Memory B cell (primary cell): ENCODE measurements around the gene MKKS.
A peak's percentile ranks its signal among the peaks of the same experiment; 100 is the strongest.
"Not testable (repeated sequence)": the region's sequence is repeated elsewhere in the genome, so short reads cannot be mapped to it uniquely, and the experiment has no call there.

Experiments
- ATAC-seq: fragments of 150-1000 bp; cut with Tn5 transposase; 2 replicates; pipeline ENCODE4 v1.10.0; 2021; ENCODE audit warnings: low read depth, mild to moderate bottlenecking, moderate library complexity
- DNase-seq, 2 donors: peaks; one replicate each; pipeline ENCODE4 v3.0.0; 2022; ENCODE audit warnings: low spot score in 2 of 2
- H3K27ac Mint-ChIP-seq: one replicate; pipeline ENCODE4 v1.8.0; 2022; ENCODE audit warnings: mild to moderate bottlenecking, moderate library complexity, mixed read lengths
- H3K27me3 Mint-ChIP-seq: one replicate; pipeline ENCODE4 v1.8.0; 2022; ENCODE audit warnings: mixed read lengths
- H3K36me3 Mint-ChIP-seq: one replicate; pipeline ENCODE4 v1.8.0; 2022; ENCODE audit warnings: mild to moderate bottlenecking, mixed read lengths
- H3K4me1 Mint-ChIP-seq: one replicate; pipeline ENCODE4 v1.8.0; 2022; ENCODE audit warnings: mixed read lengths
- H3K4me3 Mint-ChIP-seq: one replicate; pipeline ENCODE4 v1.8.0; 2022; ENCODE audit warnings: mild to moderate bottlenecking, moderate library complexity, mixed read lengths
- H3K9me3 Mint-ChIP-seq: one replicate; pipeline ENCODE4 v1.8.0; 2022; ENCODE audit warnings: mixed read lengths

The MKKS gene

GRCh38 chr20:10415013-10415650 is 18.9 kb downstream of the MKKS start:
- no peaks in the 10 kb centered on the region for H3K9me3 Mint-ChIP-seq
- DNase-seq (no peak), ATAC-seq (no peak)
- H3K27ac Mint-ChIP-seq: no peak overlapping the region
- H3K27me3 Mint-ChIP-seq: no peaks in the 10 kb centered on the region
- H3K4me3 Mint-ChIP-seq: no peak overlapping the region
- peaks cover 16% of the 10 kb centered on the region for H3K36me3 Mint-ChIP-seq
- peaks cover 16% of the 10 kb centered on the region for H3K4me1 Mint-ChIP-seq

GRCh38 chr20:10412591-10413408 is 21.2 kb downstream of the MKKS start:
- DNase-seq: no peak
- no peaks in the 10 kb centered on the region for H3K27me3 Mint-ChIP-seq
- no peak overlapping the region for H3K4me3 Mint-ChIP-seq
- peaks cover 10% of the 10 kb centered on the region for H3K4me1 Mint-ChIP-seq
- no peak for ATAC-seq
- peaks cover 15% of the 10 kb centered on the region for H3K36me3 Mint-ChIP-seq
- H3K27ac Mint-ChIP-seq: no peak overlapping the region
- H3K9me3 Mint-ChIP-seq: no peaks in the 10 kb centered on the region

GRCh38 chr20:10411673-10412072 is 22.3 kb downstream of the MKKS start:
- H3K4me1 Mint-ChIP-seq: peaks cover 7% of the 10 kb centered on the region
- DNase-seq: no peak
- H3K36me3 Mint-ChIP-seq: peaks cover 15% of the 10 kb centered on the region
- no peak for ATAC-seq
- H3K27ac Mint-ChIP-seq: no peak overlapping the region
- H3K9me3 Mint-ChIP-seq: no peaks in the 10 kb centered on the region
- no peaks in the 10 kb centered on the region for H3K27me3 Mint-ChIP-seq
- no peak overlapping the region for H3K4me3 Mint-ChIP-seq

GRCh38 chr20:10408108-10408813 is 25.8 kb downstream of the MKKS start:
- no peaks in the 10 kb centered on the region for H3K27me3 Mint-ChIP-seq
- no peak for ATAC-seq
- H3K36me3 Mint-ChIP-seq: peaks cover 7% of the 10 kb centered on the region
- no peaks in the 10 kb centered on the region for H3K9me3 Mint-ChIP-seq
- H3K4me1 Mint-ChIP-seq: peaks cover 7% of the 10 kb centered on the region
- DNase-seq: no peak
- no peak overlapping the region for H3K4me3 Mint-ChIP-seq
- H3K27ac Mint-ChIP-seq: no peak overlapping the region

GRCh38 chr20:10404959-10405530 is 29.0 kb downstream of the MKKS start:
- H3K9me3 Mint-ChIP-seq: no peaks in the 10 kb centered on the region
- H3K27me3 Mint-ChIP-seq: no peaks in the 10 kb centered on the region
- H3K4me1 Mint-ChIP-seq: peaks cover 10% of the 10 kb centered on the region
- H3K27ac Mint-ChIP-seq: no peak overlapping the region
- ATAC-seq (no peak), DNase-seq (no peak)
- no peak overlapping the region for H3K4me3 Mint-ChIP-seq
- H3K36me3 Mint-ChIP-seq: peaks cover 9% of the 10 kb centered on the region

GRCh38 chr20:10404023-10404628 is 29.9 kb downstream of the MKKS start:
- H3K4me1 Mint-ChIP-seq: peaks cover 10% of the 10 kb centered on the region
- no peak for DNase-seq
- H3K27ac Mint-ChIP-seq: no peak overlapping the region
- H3K36me3 Mint-ChIP-seq: peaks cover 9% of the 10 kb centered on the region
- H3K4me3 Mint-ChIP-seq: no peak overlapping the region
- H3K27me3 Mint-ChIP-seq: no peaks in the 10 kb centered on the region
- peak; percentile 24 for ATAC-seq
- no peaks in the 10 kb centered on the region for H3K9me3 Mint-ChIP-seq

- H3K27me3 Mint-ChIP-seq: no peaks in the 10 kb centered on the region
- ATAC-seq: no peak
- DNase-seq: no peak
- no peak overlapping the region for H3K4me3 Mint-ChIP-seq
- peak overlapping the region; percentile 67 for H3K27ac Mint-ChIP-seq
- peaks cover 9% of the 10 kb centered on the region for H3K36me3 Mint-ChIP-seq
- no peaks in the 10 kb centered on the region for H3K9me3 Mint-ChIP-seq
- peaks cover 10% of the 10 kb centered on the region for H3K4me1 Mint-ChIP-seq
These were observed 30.9 kb downstream of the MKKS start for GRCh38 chr20:10402938-10403608.

- no peak overlapping the region for H3K27ac Mint-ChIP-seq
- no peak for ATAC-seq
- H3K36me3 Mint-ChIP-seq: peaks cover 1% of the 10 kb centered on the region
- DNase-seq: no peak
- H3K4me1 Mint-ChIP-seq: peaks cover 6% of the 10 kb centered on the region
- no peaks in the 10 kb centered on the region for H3K27me3 Mint-ChIP-seq
- no peak overlapping the region for H3K4me3 Mint-ChIP-seq
- no peaks in the 10 kb centered on the region for H3K9me3 Mint-ChIP-seq
These were observed 35.1 kb downstream of the MKKS start for GRCh38 chr20:10398834-10399369.

- H3K27ac Mint-ChIP-seq, H3K4me3 Mint-ChIP-seq, DNase-seq, ATAC-seq, H3K9me3 Mint-ChIP-seq, H3K36me3 Mint-ChIP-seq, H3K4me1 Mint-ChIP-seq, H3K27me3 Mint-ChIP-seq: not testable (repeated sequence)
These were observed 39.3 kb downstream of the MKKS start for GRCh38 chr20:10394752-10395151.

- ATAC-seq: no peak
- no peaks in the 10 kb centered on the region for H3K9me3 Mint-ChIP-seq
- H3K27ac Mint-ChIP-seq: no peak overlapping the region
These were observed 43.3 kb downstream of the MKKS start for GRCh38 chr20:10390709-10391108.

GRCh38 chr20:10388597-10388996 is 45.4 kb downstream of the MKKS start:
- Mint-ChIP-seq H3K36me3 (no peaks in the 10 kb centered on the region), H3K27ac (no peak overlapping the region), H3K4me1 (no peaks in the 10 kb centered on the region), H3K9me3 (no peaks in the 10 kb centered on the region), H3K4me3 (no peak overlapping the region), H3K27me3 (peaks cover 2% of the 10 kb centered on the region)
- no peak for DNase-seq
- ATAC-seq: no peak

More at GRCh38 chr20:10390709-10391108, 43.3 kb downstream of the MKKS start:
- no peak for DNase-seq
- Mint-ChIP-seq H3K27me3 (peaks cover 2% of the 10 kb centered on the region), H3K4me3 (no peak overlapping the region), H3K4me1 (no peaks in the 10 kb centered on the region), H3K36me3 (no peaks in the 10 kb centered on the region)

- Mint-ChIP-seq H3K9me3 (no peaks in the 10 kb centered on the region), H3K4me1 (no peaks in the 10 kb centered on the region), H3K36me3 (no peaks in the 10 kb centered on the region)
These were observed 46.3 kb downstream of the MKKS start for GRCh38 chr20:10387686-10388085.

GRCh38 chr20:10385850-10386544 is 48.0 kb downstream of the MKKS start:
- Mint-ChIP-seq H3K27ac (no peak overlapping the region), H3K4me3 (no peak overlapping the region), H3K9me3 (no peaks in the 10 kb centered on the region), H3K36me3 (no peaks in the 10 kb centered on the region), H3K27me3 (peaks cover 9% of the 10 kb centered on the region), H3K4me1 (no peaks in the 10 kb centered on the region)
- DNase-seq (no peak), ATAC-seq (no peak)

More at GRCh38 chr20:10387686-10388085, 46.3 kb downstream of the MKKS start:
- no peak for DNase-seq
- peaks cover 9% of the 10 kb centered on the region for H3K27me3 Mint-ChIP-seq
- H3K27ac Mint-ChIP-seq: no peak overlapping the region
- no peak for ATAC-seq
- H3K4me3 Mint-ChIP-seq: no peak overlapping the region
